SK-N-SH (cell line): ENCODE results near the gene DNAJB6. TPM values are rescaled to one million over a fixed set of nuclear protein-coding genes. Genes with fewer than 3 reads are reported as not detected.
"Not testable (repeated sequence)": the region's sequence is repeated elsewhere in the genome, so short reads cannot be mapped to it uniquely, and the experiment has no call there.

ENCODE experiments used
- CTCF ChIA-PET: fragments of 300-600, 350-600 bp; formaldehyde crosslinking; extraction: SDS; loops from one replicate; lab custom pipeline; 2021; lab: Yijun Ruan, JAX
- POLR2A ChIA-PET: fragments of 350-600 bp; sonication (Branson Sonifier 250); formaldehyde crosslinking; extraction: SDS; loops from one replicate; lab custom pipeline; 2020; ENCODE audit warnings: antibody characterized with exemption, inconsistent platforms; lab: Yijun Ruan, JAX
- DNase-seq: peaks from one replicate; pipeline ENCODE4 v3.0.0; 2012
- H2AFZ ChIP-seq: fragments of 200-600 bp; sonication (generic); 2 replicates; pipeline ENCODE4 v1.8.1; 2016; ENCODE audit warnings: antibody characterized with exemption, mild to moderate bottlenecking, low read depth
- H3F3A ChIP-seq: fragments of 200-600 bp; sonication (generic); replicated peaks from 2 replicates; pipeline ENCODE3; 2016; ENCODE audit warnings: antibody characterized with exemption, mild to moderate bottlenecking; ENCODE audit not compliant: insufficient read depth
- H3K27ac ChIP-seq, 2 experiments: fragments of 200-500 bp in 1 of 2; fragments of 200-600 bp in 1 of 2; sonication (Bioruptor generic) in 1 of 2; sonication (generic), shearing (Covaris generic) in 1 of 2; 2 replicates each; pipeline versions ENCODE4 v1.5.1 to v1.6.1; 2014 to 2016; ENCODE audit warnings: low read depth in 2 of 2, inconsistent platforms in 1 of 2, low read length in 1 of 2, mild to moderate bottlenecking in 1 of 2, mixed read lengths in 1 of 2
- H3K27me3 ChIP-seq: fragments of 200-600 bp; sonication (generic), shearing (Covaris generic); 2 replicates; pipeline ENCODE4 v1.6.1; 2016; ENCODE audit warnings: mixed run types; ENCODE audit not compliant: insufficient read depth
- H3K36me3 ChIP-seq, 2 experiments: fragments of 200-500 bp in 1 of 2; fragments of 200-600 bp in 1 of 2; sonication (Bioruptor generic) in 1 of 2; sonication (generic) in 1 of 2; replicated peaks in 1 of 2; 2 replicates each; pipeline versions ENCODE3 to v1.5.1; 2014 to 2016; ENCODE audit warnings: low read length in 1 of 2, mild to moderate bottlenecking in 1 of 2; ENCODE audit not compliant: insufficient read depth in 2 of 2, control insufficient read depth in 1 of 2
- H3K4me1 ChIP-seq, 2 experiments: fragments of 200-500 bp in 1 of 2; fragments of 200-600 bp in 1 of 2; sonication (Bioruptor generic) in 1 of 2; sonication (generic), shearing (Covaris generic) in 1 of 2; 2 replicates each; pipeline versions ENCODE4 v1.5.1 to v1.6.1; 2014 to 2016; ENCODE audit warnings: low read depth in 1 of 2, low read length in 1 of 2, mixed run types in 1 of 2; ENCODE audit not compliant: insufficient read depth in 2 of 2, control insufficient read depth in 1 of 2
- H3K4me2 ChIP-seq: fragments of 200-600 bp; sonication (generic), shearing (Covaris generic); 2 replicates; pipeline ENCODE4 v1.6.1; 2017; ENCODE audit warnings: mixed run types
- H3K4me3 ChIP-seq, 2 experiments: fragments of 200-500 bp in 1 of 2; fragments of 200-600 bp in 1 of 2; sonication (Bioruptor generic) in 1 of 2; sonication (generic), shearing (Covaris generic) in 1 of 2; 2 replicates each; pipeline versions ENCODE4 v1.5.1 to v1.8.1; 2014 to 2016; ENCODE audit warnings: low read depth in 2 of 2, inconsistent platforms in 1 of 2, low read length in 1 of 2, mild to moderate bottlenecking in 1 of 2, mixed read lengths in 1 of 2, moderate library complexity in 1 of 2
- H3K79me2 ChIP-seq: fragments of 200-600 bp; sonication (generic); 2 replicates; pipeline ENCODE4 v1.8.1; 2017; ENCODE audit warnings: mild to moderate bottlenecking; ENCODE audit not compliant: insufficient read depth
- H3K9ac ChIP-seq: fragments of 200-600 bp; sonication (generic); 2 replicates; pipeline ENCODE4 v1.6.1; 2017; ENCODE audit warnings: mixed run types
- H3K9me2 ChIP-seq: fragments of 200-600 bp; sonication (generic); 2 replicates; pipeline ENCODE4 v1.6.1; 2017; ENCODE audit warnings: mixed run types
- H3K9me3 ChIP-seq: fragments of 200-600 bp; sonication (generic); 2 replicates; pipeline ENCODE4 v1.6.1; 2017; ENCODE audit warnings: mixed run types, mild to moderate bottlenecking, moderate library complexity
- H4K20me1 ChIP-seq: fragments of 200-600 bp; sonication (generic); 2 replicates; pipeline ENCODE4 v1.6.1; 2017; ENCODE audit warnings: mild to moderate bottlenecking, mixed run types; ENCODE audit not compliant: insufficient read depth
- MAX ChIP-seq: IDR thresholded peaks from 2 replicates; pipeline ENCODE4 v1.4.0; 2012; ENCODE audit warnings: low read depth
- NFIC ChIP-seq: IDR thresholded peaks from 2 replicates; pipeline ENCODE4 v1.4.0; 2012; ENCODE audit warnings: borderline replicate concordance
- RCOR1 ChIP-seq: fragments of 150-350 bp; IDR thresholded peaks from 2 replicates; pipeline ENCODE4 v1.6.1; 2017; ENCODE audit warnings: antibody characterized with exemption, low read length
- RFX5 ChIP-seq: IDR thresholded peaks from 2 replicates; pipeline ENCODE4 v1.6.1; 2012; ENCODE audit warnings: mild to moderate bottlenecking, improper control_type of control experiment, low read length
- RXRA ChIP-seq: IDR thresholded peaks from 2 replicates; pipeline ENCODE4 v1.4.0; 2012; ENCODE audit warnings: low read depth, mild to moderate bottlenecking, borderline replicate concordance
- WGBS: methylation state at CpG from one replicate; pipeline ENCODE4 v1.1.6; 2017; ENCODE audit warnings: low lambda C conversion rate; 5-methylcytosine and 5-hydroxymethylcytosine counted together
- polyA plus RNA-seq, 3 experiments: library from polyadenylated mRNA; depleted of rRNA; stranded (reverse); fragments of >200 nt; gene quantifications; 2 replicates each; pipeline ENCODE4 v1.2.3, GENCODE V29; 2012
- TF ChIP-seq, protein P1 (sequence below): IDR thresholded peaks from 2 replicates; pipeline ENCODE4 v1.4.0; 2012; ENCODE audit warnings: low read depth, borderline replicate concordance
- TF ChIP-seq, protein P2 (sequence below): fragments of 150-350 bp; IDR thresholded peaks from 2 replicates; pipeline ENCODE4 v1.6.1; 2016; ENCODE audit warnings: mild to moderate bottlenecking, low read depth, low read length
- TF ChIP-seq, protein P3 (sequence below): IDR thresholded peaks from 2 replicates; pipeline ENCODE4 v1.4.0; 2012; ENCODE audit warnings: low read depth, borderline replicate concordance
- TF ChIP-seq, protein P4 (sequence below): IDR thresholded peaks from 2 replicates; pipeline ENCODE4; 2012

DNAJB6 gene
- polyA plus RNA-seq, 1 of the 3 experiments (the other 2 are of a cell fraction): 176 TPM

DNA sequence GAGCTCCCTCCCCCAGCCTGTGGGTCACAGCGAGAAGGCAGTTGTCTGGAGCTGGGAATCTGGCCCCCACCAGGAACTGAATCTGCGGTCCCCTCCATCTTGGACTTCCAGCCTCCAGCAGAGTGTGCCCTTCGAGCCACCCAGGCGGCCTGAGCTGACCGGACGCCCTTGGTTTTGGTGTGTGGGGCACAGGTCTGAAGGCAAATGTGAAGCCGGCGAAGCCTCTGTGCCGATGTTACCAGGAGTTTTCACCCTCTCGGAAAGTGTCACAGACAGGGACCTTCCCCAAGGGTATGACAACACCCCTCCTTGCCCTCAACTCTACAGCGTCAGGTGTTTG lies 109.1 kb downstream of the DNAJB6 start (continued):
- TF ChIP-seq, protein P1, sequence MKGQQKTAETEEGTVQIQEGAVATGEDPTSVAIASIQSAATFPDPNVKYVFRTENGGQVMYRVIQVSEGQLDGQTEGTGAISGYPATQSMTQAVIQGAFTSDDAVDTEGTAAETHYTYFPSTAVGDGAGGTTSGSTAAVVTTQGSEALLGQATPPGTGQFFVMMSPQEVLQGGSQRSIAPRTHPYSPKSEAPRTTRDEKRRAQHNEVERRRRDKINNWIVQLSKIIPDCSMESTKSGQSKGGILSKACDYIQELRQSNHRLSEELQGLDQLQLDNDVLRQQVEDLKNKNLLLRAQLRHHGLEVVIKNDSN: no peak
- TF ChIP-seq RCOR1: no peak
- TF ChIP-seq RXRA: no peak
- no peak for TF ChIP-seq RFX5
- TF ChIP-seq, protein P2, sequence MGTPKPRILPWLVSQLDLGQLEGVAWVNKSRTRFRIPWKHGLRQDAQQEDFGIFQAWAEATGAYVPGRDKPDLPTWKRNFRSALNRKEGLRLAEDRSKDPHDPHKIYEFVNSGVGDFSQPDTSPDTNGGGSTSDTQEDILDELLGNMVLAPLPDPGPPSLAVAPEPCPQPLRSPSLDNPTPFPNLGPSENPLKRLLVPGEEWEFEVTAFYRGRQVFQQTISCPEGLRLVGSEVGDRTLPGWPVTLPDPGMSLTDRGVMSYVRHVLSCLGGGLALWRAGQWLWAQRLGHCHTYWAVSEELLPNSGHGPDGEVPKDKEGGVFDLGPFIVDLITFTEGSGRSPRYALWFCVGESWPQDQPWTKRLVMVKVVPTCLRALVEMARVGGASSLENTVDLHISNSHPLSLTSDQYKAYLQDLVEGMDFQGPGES: no peak
- TF ChIP-seq, protein P3, sequence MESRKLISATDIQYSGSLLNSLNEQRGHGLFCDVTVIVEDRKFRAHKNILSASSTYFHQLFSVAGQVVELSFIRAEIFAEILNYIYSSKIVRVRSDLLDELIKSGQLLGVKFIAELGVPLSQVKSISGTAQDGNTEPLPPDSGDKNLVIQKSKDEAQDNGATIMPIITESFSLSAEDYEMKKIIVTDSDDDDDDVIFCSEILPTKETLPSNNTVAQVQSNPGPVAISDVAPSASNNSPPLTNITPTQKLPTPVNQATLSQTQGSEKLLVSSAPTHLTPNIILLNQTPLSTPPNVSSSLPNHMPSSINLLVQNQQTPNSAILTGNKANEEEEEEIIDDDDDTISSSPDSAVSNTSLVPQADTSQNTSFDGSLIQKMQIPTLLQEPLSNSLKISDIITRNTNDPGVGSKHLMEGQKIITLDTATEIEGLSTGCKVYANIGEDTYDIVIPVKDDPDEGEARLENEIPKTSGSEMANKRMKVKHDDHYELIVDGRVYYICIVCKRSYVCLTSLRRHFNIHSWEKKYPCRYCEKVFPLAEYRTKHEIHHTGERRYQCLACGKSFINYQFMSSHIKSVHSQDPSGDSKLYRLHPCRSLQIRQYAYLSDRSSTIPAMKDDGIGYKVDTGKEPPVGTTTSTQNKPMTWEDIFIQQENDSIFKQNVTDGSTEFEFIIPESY: no peak

- POLR2A ChIA-PET: no interaction called here
- no peak overlapping the region for H2AFZ ChIP-seq
- no peaks in the 10 kb centered on the region for H3F3A ChIP-seq
- no peak for DNase-seq
- no peaks in the 10 kb centered on the region for H4K20me1 ChIP-seq
- 32% methylated on average over 6 of the region's 6 CpGs for WGBS
- no peaks in the 10 kb centered on the region for H3K9me3 ChIP-seq
- H3K36me3 ChIP-seq: no peaks in the 10 kb centered on the region
- H3K27me3 ChIP-seq: no peaks in the 10 kb centered on the region
- no peaks in the 10 kb centered on the region for H3K79me2 ChIP-seq
- CTCF ChIA-PET: interaction anchor here (0.7 kb wide), 1 partner anchor 9 kb away, joined by 3 read pairs; no protein-coding TSS in a partner anchor
- no peak for TF ChIP-seq NFIC
- TF ChIP-seq, protein P4, sequence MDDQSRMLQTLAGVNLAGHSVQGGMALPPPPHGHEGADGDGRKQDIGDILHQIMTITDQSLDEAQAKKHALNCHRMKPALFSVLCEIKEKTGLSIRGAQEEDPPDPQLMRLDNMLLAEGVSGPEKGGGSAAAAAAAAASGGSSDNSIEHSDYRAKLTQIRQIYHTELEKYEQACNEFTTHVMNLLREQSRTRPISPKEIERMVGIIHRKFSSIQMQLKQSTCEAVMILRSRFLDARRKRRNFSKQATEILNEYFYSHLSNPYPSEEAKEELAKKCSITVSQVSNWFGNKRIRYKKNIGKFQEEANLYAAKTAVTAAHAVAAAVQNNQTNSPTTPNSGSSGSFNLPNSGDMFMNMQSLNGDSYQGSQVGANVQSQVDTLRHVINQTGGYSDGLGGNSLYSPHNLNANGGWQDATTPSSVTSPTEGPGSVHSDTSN: no peak
- TF ChIP-seq, protein P3: no peak
- TF ChIP-seq MAX: no peak
- no peaks in the 10 kb centered on the region for H3K9me2 ChIP-seq
- H3K4me1 ChIP-seq: no peaks in the 10 kb centered on the region
- no peak overlapping the region for H3K9ac ChIP-seq
- no peak overlapping the region for H3K4me2 ChIP-seq
- no peak overlapping the region for H3K4me3 ChIP-seq
- H3K27ac ChIP-seq: no peak overlapping the region
Observed at GRCh38 chr7:157446322-157446721, 109.5 kb downstream of the DNAJB6 start.

GRCh38 chr7:157454003-157454402 lies 117.2 kb downstream of the DNAJB6 start:
- CTCF ChIA-PET, H3K9me2 ChIP-seq, H3K9me3 ChIP-seq, H4K20me1 ChIP-seq, POLR2A ChIA-PET, H3K36me3 ChIP-seq, H3K4me2 ChIP-seq, H3K4me1 ChIP-seq, H3K27ac ChIP-seq, H3K4me3 ChIP-seq, H3K27me3 ChIP-seq, DNase-seq, H3K79me2 ChIP-seq, H3K9ac ChIP-seq, H3F3A ChIP-seq, H2AFZ ChIP-seq: not testable (repeated sequence)
- 49% methylated on average over 12 of the region's 12 CpGs for WGBS
